Loucy (cell line): ENCODE results near the gene SH3RF2.

ENCODE experiments used
- CTCF ChIP-seq: fragments of 200-600 bp; sonication (generic); conservative IDR thresholded peaks from 2 replicates; pipeline ENCODE4 v1.5.1; 2014; ENCODE audit warnings: mild to moderate bottlenecking, antibody characterized with exemption, low read length
- EZH2phosphoT487 ChIP-seq: fragments of 200-600 bp; IDR thresholded peaks from 2 replicates; pipeline ENCODE4 v1.6.1; 2018; ENCODE audit warnings: antibody characterized with exemption, mild to moderate bottlenecking, moderate library complexity, borderline replicate concordance

GRCh38 chr5:146109379-146109778, 173.0 kb downstream of the SH3RF2 start:
- TF ChIP-seq CTCF (no peak), EZH2phosphoT487 (no peak)
